Measurements from ENCODE around the gene AKR1B1. TPM values are rescaled to one million over a fixed set of nuclear protein-coding genes. Genes with fewer than 3 reads are reported as not detected.

The AKR1B1 gene
- total and polyA plus RNA-seq, 2 donors: 41.7 to 109 TPM

GRCh38 chr7:134480730-134481129 is 21.8 kb upstream of the AKR1B1 start:
- 24% methylated on average over 2 of the region's 2 CpGs for WGBS
- H3K4me1 ChIP-seq (ENCODE audit: insufficient read depth): no peaks in the 10 kb centered on the region
- H3K36me3 ChIP-seq (ENCODE audit: insufficient read depth): no peaks in the 10 kb centered on the region
- no peak for DNase-seq (ENCODE audit: extremely low spot score)
- no peak overlapping the region for H3K4me3 ChIP-seq (ENCODE audit: low read depth, low read length)
- no peak overlapping the region for H3K27ac ChIP-seq (ENCODE audit: low read depth)

GRCh38 chr7:134480202-134480601 is 21.3 kb upstream of the AKR1B1 start:
- Histone ChIP-seq H3K27ac (ENCODE audit: low read depth) (no peak overlapping the region), H3K4me3 (ENCODE audit: low read depth, low read length) (no peak overlapping the region), H3K36me3 (ENCODE audit: insufficient read depth) (no peaks in the 10 kb centered on the region), H3K4me1 (ENCODE audit: insufficient read depth) (no peaks in the 10 kb centered on the region)
- no peak for DNase-seq (ENCODE audit: extremely low spot score)

GRCh38 chr7:134478707-134479106 is 19.8 kb upstream of the AKR1B1 start:
- 94% methylated on average over 2 of the region's 2 CpGs for WGBS

GRCh38 chr7:134477954-134478353 is 19.1 kb upstream of the AKR1B1 start:
- no peaks in the 10 kb centered on the region for H3K4me1 ChIP-seq (ENCODE audit: insufficient read depth)
- WGBS: 28% methylated on average over 2 of the region's 2 CpGs
- H3K4me3 ChIP-seq (ENCODE audit: low read depth, low read length): no peak overlapping the region
- no peak overlapping the region for H3K27ac ChIP-seq (ENCODE audit: low read depth)
- H3K36me3 ChIP-seq (ENCODE audit: insufficient read depth): no peaks in the 10 kb centered on the region
- DNase-seq (ENCODE audit: extremely low spot score): no peak

More at GRCh38 chr7:134478707-134479106, 19.8 kb upstream of the AKR1B1 start:
- no peak for DNase-seq (ENCODE audit: extremely low spot score)
- Histone ChIP-seq H3K36me3 (ENCODE audit: insufficient read depth) (no peaks in the 10 kb centered on the region), H3K4me1 (ENCODE audit: insufficient read depth) (no peaks in the 10 kb centered on the region), H3K4me3 (ENCODE audit: low read depth, low read length) (no peak overlapping the region), H3K27ac (ENCODE audit: low read depth) (peak overlapping the region; percentile 6)

GRCh38 chr7:134476044-134476443 is 17.1 kb upstream of the AKR1B1 start:
- no peaks in the 10 kb centered on the region for H3K36me3 ChIP-seq (ENCODE audit: insufficient read depth)
- H3K27ac ChIP-seq (ENCODE audit: low read depth): no peak overlapping the region
- no peak overlapping the region for H3K4me3 ChIP-seq (ENCODE audit: low read depth, low read length)
- no peak for DNase-seq (ENCODE audit: extremely low spot score)
- H3K4me1 ChIP-seq (ENCODE audit: insufficient read depth): no peaks in the 10 kb centered on the region

- WGBS: 82% methylated on average over 1 of the region's 1 CpG
- Histone ChIP-seq H3K27ac (ENCODE audit: low read depth) (no peak overlapping the region), H3K4me3 (ENCODE audit: low read depth, low read length) (no peak overlapping the region), H3K36me3 (ENCODE audit: insufficient read depth) (no peaks in the 10 kb centered on the region), H3K4me1 (ENCODE audit: insufficient read depth) (no peaks in the 10 kb centered on the region)
- no peak for DNase-seq (ENCODE audit: extremely low spot score)
Measured at GRCh38 chr7:134474828-134475227, 15.9 kb upstream of the AKR1B1 start.

- WGBS: 54% methylated on average over 6 of the region's 6 CpGs
- no peaks in the 10 kb centered on the region for H3K4me1 ChIP-seq (ENCODE audit: insufficient read depth)
Measured at GRCh38 chr7:134473861-134474291, 15.0 kb upstream of the AKR1B1 start.

GRCh38 chr7:134472572-134473244 is 13.8 kb upstream of the AKR1B1 start:
- no peak for DNase-seq (ENCODE audit: extremely low spot score)
- H3K4me1 ChIP-seq (ENCODE audit: insufficient read depth): no peaks in the 10 kb centered on the region
- no peaks in the 10 kb centered on the region for H3K36me3 ChIP-seq (ENCODE audit: insufficient read depth)
- 52% methylated on average over 2 of the region's 2 CpGs for WGBS
- H3K4me3 ChIP-seq (ENCODE audit: low read depth, low read length): no peak overlapping the region
- H3K27ac ChIP-seq (ENCODE audit: low read depth): no peak overlapping the region

More at GRCh38 chr7:134473861-134474291, 15.0 kb upstream of the AKR1B1 start:
- Histone ChIP-seq H3K36me3 (ENCODE audit: insufficient read depth) (no peaks in the 10 kb centered on the region), H3K4me3 (ENCODE audit: low read depth, low read length) (no peak overlapping the region), H3K27ac (ENCODE audit: low read depth) (no peak overlapping the region)
- no peak for DNase-seq (ENCODE audit: extremely low spot score)

GRCh38 chr7:134470864-134471263 is 12.0 kb upstream of the AKR1B1 start:
- no peak for DNase-seq (ENCODE audit: extremely low spot score)
- 95% methylated on average over 4 of the region's 4 CpGs for WGBS
- H3K36me3 ChIP-seq (ENCODE audit: insufficient read depth): no peaks in the 10 kb centered on the region
- no peak overlapping the region for H3K27ac ChIP-seq (ENCODE audit: low read depth)
- no peak overlapping the region for H3K4me3 ChIP-seq (ENCODE audit: low read depth, low read length)
- H3K4me1 ChIP-seq (ENCODE audit: insufficient read depth): no peaks in the 10 kb centered on the region

GRCh38 chr7:134469622-134470021 is 10.7 kb upstream of the AKR1B1 start:
- no peaks in the 10 kb centered on the region for H3K4me1 ChIP-seq (ENCODE audit: insufficient read depth)
- no peaks in the 10 kb centered on the region for H3K36me3 ChIP-seq (ENCODE audit: insufficient read depth)
- H3K4me3 ChIP-seq (ENCODE audit: low read depth, low read length): no peak overlapping the region
- WGBS: 80% methylated on average over 9 of the region's 9 CpGs
- no peak overlapping the region for H3K27ac ChIP-seq (ENCODE audit: low read depth)
- DNase-seq (ENCODE audit: extremely low spot score): no peak

- no peak overlapping the region for H3K27ac ChIP-seq (ENCODE audit: low read depth)
- no peaks in the 10 kb centered on the region for H3K36me3 ChIP-seq (ENCODE audit: insufficient read depth)
- no peak overlapping the region for H3K4me3 ChIP-seq (ENCODE audit: low read depth, low read length)
- no peak for DNase-seq (ENCODE audit: extremely low spot score)
- 94% methylated on average over 6 of the region's 6 CpGs for WGBS
- H3K4me1 ChIP-seq (ENCODE audit: insufficient read depth): no peaks in the 10 kb centered on the region
Measured at GRCh38 chr7:134468475-134468874, 9.6 kb upstream of the AKR1B1 start.

GRCh38 chr7:134468054-134468453 is 9.2 kb upstream of the AKR1B1 start:
- Histone ChIP-seq H3K36me3 (ENCODE audit: insufficient read depth) (no peaks in the 10 kb centered on the region), H3K4me1 (ENCODE audit: insufficient read depth) (no peaks in the 10 kb centered on the region), H3K27ac (ENCODE audit: low read depth) (no peak overlapping the region), H3K4me3 (ENCODE audit: low read depth, low read length) (no peak overlapping the region)
- whole genome bisulfite sequencing: 91% methylated on average over 6 of the region's 6 CpGs
- DNase-seq (ENCODE audit: extremely low spot score): no peak

- Histone ChIP-seq H3K4me1 (ENCODE audit: insufficient read depth) (no peaks in the 10 kb centered on the region), H3K36me3 (ENCODE audit: insufficient read depth) (no peaks in the 10 kb centered on the region), H3K4me3 (ENCODE audit: low read depth, low read length) (no peak overlapping the region), H3K27ac (ENCODE audit: low read depth) (no peak overlapping the region)
- WGBS: 85% methylated on average over 6 of the region's 6 CpGs
- no peak for DNase-seq (ENCODE audit: extremely low spot score)
Measured at GRCh38 chr7:134465491-134465890, 6.6 kb upstream of the AKR1B1 start.

- no peak overlapping the region for H3K4me3 ChIP-seq (ENCODE audit: low read depth, low read length)
- no peaks in the 10 kb centered on the region for H3K36me3 ChIP-seq (ENCODE audit: insufficient read depth)
- DNase-seq (ENCODE audit: extremely low spot score): no peak
- no peak overlapping the region for H3K27ac ChIP-seq (ENCODE audit: low read depth)
- H3K4me1 ChIP-seq (ENCODE audit: insufficient read depth): no peaks in the 10 kb centered on the region
Measured at GRCh38 chr7:134464496-134464895, 5.6 kb upstream of the AKR1B1 start.

GRCh38 chr7:134463751-134464150 is 4.9 kb upstream of the AKR1B1 start:
- 95% methylated on average over 2 of the region's 2 CpGs for WGBS
- Histone ChIP-seq H3K36me3 (ENCODE audit: insufficient read depth) (no peaks in the 10 kb centered on the region), H3K27ac (ENCODE audit: low read depth) (no peak overlapping the region), H3K4me1 (ENCODE audit: insufficient read depth) (no peaks in the 10 kb centered on the region), H3K4me3 (ENCODE audit: low read depth, low read length) (no peak overlapping the region)
- DNase-seq (ENCODE audit: extremely low spot score): no peak

Data from urinary bladder (tissue), 4 donors.